CD4-positive, alpha-beta T cell treated with Interleukin-2 at 100 ng/mL for 4 hours (primary cell): Measurements from ENCODE around the gene ERGIC1.
A peak's percentile ranks its signal among the peaks of the same experiment; 100 is the strongest.

Experiments used
- DNase-seq: peaks from one replicate; pipeline ENCODE4 v3.0.0-alpha.2; 2020; ENCODE audit warnings: low spot score

The ERGIC1 gene

DNA sequence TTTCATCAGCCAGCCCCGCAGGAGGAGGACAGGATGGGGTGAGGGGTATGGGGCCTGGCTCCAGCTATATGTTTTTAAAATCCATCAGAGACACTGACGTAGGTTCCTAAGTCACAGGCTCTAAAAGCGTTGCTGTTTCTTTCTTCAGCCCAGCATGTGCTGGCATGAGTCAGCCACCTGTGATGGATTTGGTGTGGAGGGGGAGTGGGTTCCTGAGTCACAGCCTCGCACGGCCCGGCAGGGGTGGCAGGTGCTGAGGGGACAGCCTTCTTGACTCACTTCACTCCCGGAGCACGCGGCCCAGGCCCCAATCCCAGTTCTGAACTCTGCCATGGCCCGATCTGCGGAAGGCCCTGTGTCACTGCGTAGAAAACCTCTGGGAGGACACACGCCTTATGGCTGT lies 86.4 kb downstream of the ERGIC1 start:
- no peak for DNase-seq

DNA sequence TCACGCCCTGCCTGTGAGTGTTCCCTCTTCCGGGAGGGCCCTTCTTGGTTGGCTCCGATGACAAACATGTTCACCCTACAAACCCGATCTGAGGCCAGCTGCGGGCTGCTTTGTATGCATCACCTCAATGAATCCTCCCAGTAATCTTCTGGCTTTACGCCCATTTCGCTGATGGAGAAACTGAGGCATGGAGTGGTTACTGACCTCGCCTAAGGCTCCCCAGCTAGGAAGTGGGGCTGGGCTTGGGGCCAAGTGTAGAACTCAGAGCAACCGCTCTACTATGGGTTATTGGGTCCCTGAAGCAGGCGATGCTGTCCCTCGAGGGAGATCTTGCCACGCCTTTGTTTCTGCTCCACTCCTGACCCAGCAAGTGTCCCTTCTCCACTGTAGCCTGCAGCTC lies 86.9 kb downstream of the ERGIC1 start:
- no peak for DNase-seq

DNA sequence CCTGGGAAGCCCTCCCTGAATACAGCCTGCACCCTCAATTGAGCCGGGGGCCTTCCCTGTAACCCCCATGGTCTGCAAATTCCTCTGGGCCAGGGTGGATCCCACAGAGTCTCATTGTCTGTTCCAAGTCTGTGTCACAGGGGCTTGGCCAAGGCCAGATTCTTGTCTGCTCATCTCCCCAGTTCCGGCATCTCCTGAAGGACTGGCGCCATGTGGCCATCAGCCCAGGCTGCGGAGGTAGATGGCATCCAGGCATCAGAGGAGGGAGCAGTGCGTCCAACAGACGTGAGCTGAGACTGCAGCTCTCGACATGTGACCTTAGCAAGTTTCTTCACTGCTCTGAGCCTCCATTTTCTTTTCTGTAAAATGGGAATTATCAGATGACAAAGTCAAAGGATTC lies 87.9 kb downstream of the ERGIC1 start:
- no peak for DNase-seq

DNA sequence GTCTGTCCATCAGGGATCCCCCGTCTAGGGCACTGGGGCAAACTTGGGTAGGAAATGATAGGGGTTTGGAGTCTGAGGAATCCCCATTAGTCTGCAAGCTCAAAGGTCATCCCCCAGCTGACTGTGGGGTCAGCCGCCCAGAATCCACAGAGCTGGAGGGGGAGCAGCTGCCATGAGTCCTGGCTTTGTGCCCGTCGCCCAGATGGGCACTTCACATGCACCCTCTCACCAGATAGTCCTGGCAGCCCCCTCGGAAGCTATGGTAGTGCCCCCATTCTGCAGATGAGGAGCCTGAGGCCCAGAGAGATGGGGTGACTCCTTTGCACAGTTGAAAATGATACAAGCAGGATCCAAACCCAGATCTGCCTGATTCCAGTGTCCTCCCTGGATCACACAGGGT lies 89.5 kb downstream of the ERGIC1 start:
- no peak for DNase-seq

DNA sequence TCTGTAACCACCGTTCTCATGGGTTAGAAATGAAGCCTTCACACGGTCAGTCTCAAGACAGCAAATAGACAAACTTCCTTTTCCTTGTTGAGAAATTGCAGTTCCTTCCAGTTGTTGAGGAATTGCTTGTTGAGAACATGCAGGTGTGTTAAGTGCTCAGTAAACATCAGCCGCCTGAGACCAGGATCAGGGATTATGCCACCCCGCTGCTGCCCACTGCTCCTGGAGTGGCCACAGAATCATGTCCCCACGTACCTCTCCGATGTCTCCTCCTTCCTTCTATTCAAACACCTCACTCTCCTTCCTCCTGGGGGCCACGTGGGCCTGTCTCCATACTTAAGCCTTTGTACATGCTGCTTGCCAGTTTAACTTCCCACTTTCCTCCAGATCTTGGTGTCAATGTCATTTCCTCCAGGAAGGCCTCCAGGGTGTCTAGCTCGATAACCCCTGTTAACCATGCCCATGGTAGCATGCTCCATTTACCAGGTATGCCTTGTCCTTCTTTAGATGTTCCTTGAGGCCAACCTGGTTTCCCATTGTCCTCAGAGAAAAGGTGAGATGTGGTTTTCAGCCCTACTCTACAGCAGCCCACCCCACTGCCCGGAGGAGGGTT lies 91.4 kb downstream of the ERGIC1 start:
- DNase-seq, result no peak

DNA sequence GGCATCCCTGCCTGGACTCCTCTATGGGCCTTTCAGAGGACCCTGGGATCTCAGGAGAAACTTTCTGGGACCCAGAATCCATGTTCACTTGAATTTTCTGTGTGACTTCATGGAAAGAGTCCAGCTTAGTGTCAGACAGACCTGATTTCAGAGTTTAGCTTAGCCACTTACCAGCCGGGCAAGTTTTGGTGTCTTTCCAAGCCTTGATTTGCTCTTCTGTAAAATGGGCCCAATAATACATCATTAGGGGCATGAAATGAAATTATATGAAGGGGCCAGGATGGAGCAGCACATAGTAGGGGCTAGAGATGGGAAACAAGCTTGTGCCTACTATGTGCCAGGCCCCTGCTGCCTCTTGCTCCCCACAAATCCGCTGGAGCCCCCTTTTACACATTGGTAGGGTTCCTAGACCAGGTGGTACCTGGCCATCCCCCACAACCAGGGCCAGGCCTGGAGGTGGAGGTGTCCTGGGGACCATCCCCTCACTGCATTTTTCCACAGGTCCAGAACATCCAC lies 92.0 kb downstream of the ERGIC1 start:
- DNase-seq, result no peak

DNA sequence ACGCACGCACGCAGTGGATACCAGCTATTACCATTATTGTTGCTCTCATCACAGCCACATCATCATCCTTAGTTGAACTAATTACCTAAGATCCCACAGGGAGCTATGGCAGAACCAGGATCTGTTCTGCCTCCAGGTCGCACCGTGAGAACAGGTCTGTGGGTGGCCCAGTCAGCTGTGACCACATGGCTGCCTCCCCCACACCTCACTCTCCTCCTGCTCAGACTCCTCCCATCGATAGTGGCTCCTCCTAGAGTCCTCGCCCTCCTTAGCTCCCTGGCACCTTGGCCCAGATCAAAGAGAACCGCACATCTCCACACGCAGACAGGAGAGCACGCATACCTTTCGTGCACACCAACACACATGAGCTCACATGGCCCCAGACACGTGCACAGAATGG lies 92.7 kb downstream of the ERGIC1 start:
- no peak for DNase-seq

DNA sequence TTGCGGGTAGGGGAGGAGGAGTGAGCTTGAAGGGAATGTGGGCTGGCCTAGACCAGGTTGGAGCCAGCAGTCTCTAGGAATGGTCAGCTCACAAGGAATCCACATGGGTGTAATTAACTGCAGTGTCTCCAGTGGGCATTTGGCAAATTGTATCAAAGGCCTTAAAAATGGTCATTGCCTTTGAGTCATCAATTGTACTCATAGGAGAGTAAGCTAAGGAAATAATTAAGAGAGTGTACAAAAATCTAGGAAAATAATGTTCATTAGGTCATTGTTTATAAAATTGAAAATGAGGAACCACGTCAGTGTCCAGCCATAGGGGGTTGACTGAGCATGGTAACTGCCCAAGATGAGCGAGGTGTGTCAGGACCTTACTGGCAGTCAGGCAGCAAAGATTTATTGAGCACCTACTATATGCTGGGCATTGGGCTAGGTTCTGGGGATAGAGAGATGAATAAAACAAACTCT lies 95.4 kb downstream of the ERGIC1 start:
- DNase-seq, result no peak

DNA sequence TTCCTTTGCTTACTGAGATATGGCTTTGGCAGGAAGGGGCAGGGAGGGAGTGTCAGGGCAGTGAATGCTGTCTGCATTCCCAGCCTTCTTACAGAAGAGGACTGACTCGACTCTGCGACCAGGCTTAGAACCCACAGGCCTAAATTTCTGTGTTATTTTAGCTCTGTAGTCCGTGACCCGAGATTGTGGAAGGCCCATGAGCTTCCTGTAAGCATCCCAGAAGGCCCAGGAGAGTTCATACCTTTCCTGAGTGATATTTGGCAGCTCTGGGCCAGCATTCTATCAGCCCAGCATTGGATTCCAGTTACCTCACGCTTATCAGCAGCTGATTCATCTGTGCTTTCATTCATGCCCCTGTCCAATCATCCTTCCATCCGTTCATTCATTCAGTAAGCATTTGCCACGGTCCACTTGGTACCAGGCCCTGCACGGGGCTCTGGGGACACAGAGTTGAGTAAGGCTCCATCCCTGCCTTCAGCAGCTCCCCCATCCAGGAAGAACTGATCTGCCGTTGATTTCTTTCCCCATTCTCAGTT lies 97.0 kb downstream of the ERGIC1 start:
- DNase-seq, result no peak

DNA sequence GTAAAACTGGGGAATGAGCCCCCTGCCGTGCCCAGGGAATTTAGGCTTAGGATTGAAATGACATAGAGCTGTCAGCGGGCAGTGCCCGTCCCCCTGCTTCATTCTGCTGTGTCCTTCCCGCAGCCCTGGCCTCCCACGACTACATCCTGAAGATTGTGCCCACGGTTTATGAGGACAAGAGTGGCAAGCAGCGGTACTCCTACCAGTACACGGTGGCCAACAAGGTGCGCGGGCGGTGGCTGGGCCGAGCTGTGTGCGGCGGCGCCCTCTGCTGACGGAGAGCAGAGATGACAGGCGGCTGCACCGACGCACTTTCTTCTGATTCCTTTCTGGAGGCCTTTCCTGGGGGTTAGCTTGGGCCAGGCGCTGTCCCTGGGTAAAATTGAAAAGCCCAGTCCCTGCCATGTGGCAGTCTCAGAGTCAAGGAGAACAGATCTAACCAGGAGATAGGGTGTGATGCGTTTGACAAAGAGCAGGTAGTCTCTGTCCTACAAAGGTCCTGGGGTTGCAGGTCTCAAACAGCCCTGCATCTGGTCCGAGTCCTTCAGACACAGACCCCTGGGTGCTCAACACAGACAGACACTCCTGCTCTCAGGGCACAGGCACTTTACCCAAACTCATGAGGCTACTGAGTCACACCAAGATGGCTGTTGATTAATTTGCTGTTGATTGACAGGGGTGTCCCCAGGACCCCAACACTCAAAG lies 98.4 kb downstream of the ERGIC1 start:
- DNase-seq, result peak; percentile 73

DNA sequence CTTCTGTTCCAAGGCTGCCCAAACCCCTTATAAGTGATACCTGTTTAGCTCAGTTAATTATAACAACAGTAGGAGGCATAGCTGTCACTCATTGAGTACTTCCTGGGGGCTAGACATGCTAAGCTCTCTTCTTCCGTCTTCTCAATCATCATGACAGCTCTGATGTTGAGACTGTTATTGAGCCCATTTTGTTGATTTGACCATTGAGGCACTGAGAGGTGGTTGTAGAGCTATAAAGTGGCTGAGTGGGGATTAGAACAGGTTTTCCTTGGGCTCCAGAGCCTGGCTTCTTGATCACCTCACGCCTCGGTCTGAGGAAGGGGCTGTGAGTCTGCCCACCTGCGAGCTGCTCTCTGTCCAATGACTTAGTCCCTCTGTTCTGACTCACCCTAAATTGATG lies 99.2 kb downstream of the ERGIC1 start:
- no peak for DNase-seq

DNA sequence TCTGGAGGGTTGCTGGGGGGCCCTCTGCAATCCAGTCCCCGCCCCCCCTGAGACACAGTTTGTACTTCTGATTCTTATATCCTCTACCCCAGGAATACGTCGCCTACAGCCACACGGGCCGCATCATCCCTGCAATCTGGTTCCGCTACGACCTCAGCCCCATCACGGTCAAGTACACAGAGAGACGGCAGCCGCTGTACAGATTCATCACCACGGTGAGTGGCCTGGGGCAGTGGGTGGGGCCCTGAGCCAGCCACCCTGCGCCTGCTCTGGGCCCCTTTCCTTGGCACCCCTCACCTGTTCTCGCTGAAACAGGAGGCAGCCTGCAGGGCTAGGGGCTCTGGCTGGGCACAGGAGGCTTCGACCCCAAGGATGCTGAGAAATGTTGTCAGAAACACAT lies 101.0 kb downstream of the ERGIC1 start:
- DNase-seq, result no peak

DNA sequence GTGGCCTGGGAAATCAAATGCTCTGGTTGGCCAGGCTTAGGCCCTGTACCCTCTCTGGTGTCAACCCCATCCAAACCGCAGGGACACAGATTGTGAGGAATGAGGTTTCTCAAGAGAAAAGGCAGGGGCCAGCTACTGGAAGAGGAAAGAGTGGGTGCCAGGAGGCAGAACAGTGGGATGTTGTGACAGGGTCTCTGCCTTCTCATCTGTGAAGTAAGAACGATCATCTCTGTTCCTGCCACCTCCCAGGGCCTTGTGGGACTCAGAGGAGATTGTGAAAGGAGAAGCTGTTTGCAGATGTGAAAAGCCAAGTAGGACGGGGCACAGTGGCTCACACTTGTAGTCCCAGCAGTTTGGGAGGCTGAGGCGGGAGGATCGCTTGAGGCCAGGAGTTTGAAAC lies 102.3 kb downstream of the ERGIC1 start:
- no peak for DNase-seq

DNA sequence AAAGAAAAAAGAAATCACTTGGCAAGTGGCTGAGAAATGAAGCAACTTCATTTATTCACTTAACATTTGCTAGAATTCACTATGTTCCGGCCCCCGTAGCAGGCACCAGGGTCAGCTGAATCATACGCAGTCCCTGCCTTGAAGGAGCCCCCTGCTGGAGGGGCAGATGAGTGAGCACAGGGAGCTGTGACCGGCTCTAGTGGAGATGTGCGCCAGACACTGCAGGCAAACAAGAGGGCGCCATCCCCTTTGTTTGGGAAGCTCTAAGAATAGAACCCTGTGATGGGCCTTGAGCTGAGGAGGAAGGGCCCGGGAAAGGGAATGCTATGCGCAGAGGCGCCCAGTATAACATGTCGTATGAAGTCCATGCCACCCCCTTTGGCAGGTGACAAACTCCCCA lies 105.0 kb downstream of the ERGIC1 start:
- no peak for DNase-seq

DNA sequence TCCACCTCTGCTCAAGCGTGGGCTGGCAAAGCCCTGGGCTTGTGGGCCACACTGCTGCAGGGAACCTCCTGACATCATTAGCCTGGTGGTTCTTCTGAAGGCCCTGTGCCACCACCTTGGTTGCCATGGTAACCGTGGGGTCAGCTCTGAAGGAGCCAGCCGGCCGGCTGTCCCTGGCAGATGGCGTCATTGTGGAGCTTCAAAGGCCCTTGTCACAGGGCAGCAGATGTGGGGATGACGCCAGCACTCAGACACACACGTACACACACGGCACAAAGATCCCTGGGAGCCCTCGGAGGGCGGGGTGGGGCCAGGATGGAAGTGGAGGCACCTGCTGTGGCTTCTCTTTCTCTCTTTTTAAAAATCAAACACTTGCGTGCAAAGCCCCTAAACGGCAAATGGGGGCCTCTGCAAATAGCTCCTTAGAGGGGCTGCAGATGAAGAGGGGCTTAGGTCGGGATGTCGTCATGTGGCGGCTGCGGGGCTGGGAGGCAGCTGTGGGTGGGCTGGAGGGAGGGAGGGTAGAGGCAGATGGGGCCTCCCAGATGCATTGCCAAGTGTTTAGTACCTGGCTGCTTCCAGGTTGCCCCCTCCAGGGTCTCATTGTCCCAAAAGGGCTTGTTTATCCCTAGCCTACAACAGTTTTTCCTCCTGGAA lies 105.7 kb downstream of the ERGIC1 start:
- no peak for DNase-seq

DNA sequence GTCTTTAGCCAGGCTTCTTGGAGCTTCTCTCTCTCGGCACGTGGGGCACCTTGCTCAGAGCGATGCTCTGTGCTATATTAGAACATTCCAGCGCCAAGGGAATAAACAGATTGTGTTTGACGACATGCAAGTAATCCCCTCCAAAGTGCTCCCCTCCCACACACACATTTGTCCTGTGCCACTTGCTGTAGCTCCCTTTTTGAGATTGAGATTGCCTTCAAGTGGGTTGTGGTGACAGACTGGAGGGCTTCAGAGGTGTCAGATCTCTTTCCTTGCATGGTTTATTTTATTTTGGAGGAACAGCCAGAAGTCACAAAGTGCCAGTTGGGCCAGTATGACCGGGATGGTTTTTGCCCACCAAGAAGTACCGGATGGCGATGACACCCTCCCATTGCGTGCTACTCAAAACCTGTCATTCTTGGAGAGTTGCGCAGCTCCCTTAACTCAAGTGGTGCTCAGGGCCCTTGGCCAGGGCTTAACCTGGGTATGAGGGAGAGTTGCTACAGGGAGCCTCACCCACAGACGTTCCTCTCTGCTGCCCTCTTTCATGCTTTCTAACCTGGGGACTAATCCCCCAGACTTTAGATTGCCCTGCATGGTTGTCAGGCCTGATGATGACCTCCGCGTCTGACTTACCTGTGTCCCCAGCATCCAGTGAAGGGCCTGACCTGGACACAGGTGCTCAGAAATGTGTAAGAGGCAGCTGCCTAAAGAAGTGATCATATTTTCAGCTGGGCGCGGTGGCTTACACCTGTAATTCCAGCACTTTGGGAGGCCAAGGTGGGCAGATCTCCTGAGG lies 106.4 kb downstream of the ERGIC1 start:
- no peak for DNase-seq

DNA sequence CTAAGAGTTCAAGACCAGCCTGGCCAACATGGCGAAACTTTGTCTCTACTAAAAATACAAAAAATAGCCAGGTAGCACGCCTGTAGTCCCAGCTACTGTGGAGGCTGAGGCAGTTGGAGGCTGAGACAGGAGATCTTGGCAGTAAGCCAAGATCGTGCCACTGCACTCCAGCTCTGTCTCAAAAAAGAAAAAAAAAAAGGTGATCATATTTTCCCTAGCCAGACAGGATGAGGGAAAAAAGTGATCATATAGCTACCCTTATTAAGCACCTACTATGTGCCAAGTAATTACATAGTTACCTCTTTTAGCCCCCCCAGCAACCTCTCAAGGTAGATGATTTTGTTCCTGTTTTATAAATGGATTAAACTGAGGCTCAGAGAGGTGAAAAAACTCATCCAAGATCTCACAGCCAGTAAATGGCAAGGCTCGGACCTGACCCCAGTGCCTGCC lies 107.0 kb downstream of the ERGIC1 start:
- DNase-seq, result no peak

DNA sequence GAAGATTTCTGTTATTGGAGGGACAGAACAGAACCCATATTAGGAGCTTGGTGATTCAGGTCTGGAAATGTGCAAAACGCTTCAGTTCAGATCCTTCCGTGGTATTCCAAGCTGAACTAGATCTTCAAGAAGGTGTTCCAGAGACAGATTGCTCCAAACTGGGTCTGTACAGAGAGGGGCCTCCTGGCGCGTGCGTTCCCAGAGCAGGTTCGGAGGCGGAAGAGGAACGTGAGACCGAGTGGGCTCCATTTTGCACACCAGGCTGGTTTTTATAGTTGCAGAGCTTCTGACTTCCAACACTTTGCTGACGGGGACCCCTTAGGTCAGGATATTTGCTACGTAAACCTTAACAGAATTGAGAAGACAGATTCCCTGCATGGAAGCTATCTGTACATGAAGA lies 108.5 kb downstream of the ERGIC1 start:
- DNase-seq, result no peak

DNA sequence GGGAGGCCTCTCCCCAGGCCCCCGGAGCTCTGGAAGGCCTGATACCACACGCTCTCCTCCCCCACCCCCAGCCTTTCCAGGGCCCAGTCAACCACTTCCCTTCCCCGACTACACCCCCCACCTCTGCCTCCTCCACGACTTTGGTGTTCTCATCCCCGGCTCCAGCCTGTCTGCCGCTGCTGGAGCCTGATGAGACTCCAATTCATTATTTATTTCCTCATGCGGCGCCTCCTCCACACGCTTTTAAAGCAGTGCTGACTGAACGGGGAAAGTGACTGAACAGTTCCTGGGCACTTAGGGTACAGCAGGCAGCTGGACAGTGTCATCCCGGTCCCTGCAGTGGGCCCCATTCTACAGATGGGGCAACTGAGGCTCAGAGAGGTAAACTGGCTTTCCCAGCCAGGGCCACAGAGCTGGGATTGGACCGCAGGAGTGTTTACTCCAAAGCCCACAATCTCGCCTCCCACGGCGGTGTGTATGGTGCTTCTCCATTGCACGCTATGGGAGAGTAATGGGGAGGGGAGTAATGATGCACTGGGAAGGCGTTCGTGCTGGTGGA lies 109.3 kb downstream of the ERGIC1 start:
- DNase-seq, result no peak

DNA sequence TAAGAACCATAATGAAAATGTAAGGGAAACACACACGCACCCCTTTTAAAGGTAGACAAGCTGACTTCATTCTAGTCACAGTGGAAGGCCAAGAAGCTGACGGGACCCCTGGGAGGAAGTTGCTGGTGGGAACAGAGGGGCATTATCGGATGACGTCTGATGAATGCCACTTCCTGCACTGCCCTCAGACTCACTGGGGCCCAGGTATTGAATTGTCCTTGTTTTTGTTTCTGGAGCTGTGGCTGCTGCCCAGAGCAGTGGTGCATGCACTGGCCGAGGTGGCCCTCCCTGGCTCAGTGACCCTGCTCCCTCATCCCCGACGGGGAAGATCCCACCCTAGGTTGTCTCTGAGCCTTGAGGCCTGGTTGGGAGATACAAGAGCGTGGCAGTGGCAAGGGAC lies 109.9 kb downstream of the ERGIC1 start:
- no peak for DNase-seq

DNA sequence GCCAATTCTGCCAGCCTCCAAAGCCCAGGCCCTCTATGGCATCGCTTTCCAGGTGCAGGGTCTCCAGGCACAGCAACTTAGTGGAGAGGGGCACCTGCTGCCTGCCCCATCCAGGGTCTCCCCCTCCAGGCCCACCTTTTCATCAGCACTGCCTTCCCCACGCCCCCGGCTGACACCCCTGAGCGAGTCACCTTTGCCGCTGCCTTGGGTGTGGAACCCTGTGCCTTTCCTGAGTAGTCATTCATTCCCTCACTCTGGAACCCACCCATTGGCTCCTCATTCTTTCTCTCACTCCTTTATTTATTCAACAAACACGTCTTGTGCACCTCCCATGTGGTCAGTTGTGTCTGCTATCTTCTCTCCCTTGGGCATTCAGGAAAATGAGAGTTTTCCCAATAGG lies 110.7 kb downstream of the ERGIC1 start:
- DNase-seq, result no peak

DNA sequence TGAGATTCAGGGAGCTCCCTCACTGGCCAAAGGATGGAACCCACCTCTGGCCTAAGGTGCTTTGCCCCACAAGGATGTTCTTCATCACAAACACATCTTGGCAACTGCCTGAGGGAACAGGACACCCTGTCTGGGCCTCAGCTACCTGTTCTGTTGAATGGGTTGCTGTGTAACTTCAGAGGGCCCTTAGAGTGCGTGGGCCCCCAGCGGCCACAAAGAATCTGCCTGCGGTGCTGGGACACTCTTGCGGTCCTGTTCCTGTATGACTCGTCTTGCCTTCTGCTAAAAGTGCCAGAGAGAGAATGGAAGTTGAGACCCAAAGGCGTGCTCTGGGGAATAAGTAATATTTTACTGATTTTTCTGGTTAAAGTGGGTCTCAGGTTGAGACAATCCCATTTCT lies 111.1 kb downstream of the ERGIC1 start:
- no peak for DNase-seq
